Smooth muscle cell (in vitro differentiated cells): Measurements from ENCODE around the gene HSPB3. TPM values are rescaled to one million over a fixed set of nuclear protein-coding genes. Genes with fewer than 3 reads are reported as not detected.

ENCODE experiments used
- DNase-seq: peaks from one replicate; lab custom pipeline; 2025; ENCODE audit not compliant: unreplicated experiment; lab: John Stamatoyannopoulos, UW
- H2AFZ ChIP-seq: fragments of 200-600 bp; sonication (generic); 2 replicates; pipeline ENCODE4 v1.6.0; 2016; ENCODE audit warnings: antibody characterized with exemption, low read depth, mild to moderate bottlenecking
- H3F3A ChIP-seq: fragments of 200-600 bp; sonication (generic); 2 replicates; pipeline ENCODE4 v1.6.0; 2017; ENCODE audit warnings: antibody characterized with exemption, low read depth
- H3K27ac ChIP-seq: fragments of 200-600 bp; sonication (generic); 2 replicates; pipeline ENCODE4 v1.5.1; 2016; ENCODE audit warnings: low read depth, mild to moderate bottlenecking
- H3K27me3 ChIP-seq: fragments of 200-600 bp; sonication (generic); 2 replicates; pipeline ENCODE4 v1.6.1; 2016; ENCODE audit warnings: low read depth, mild to moderate bottlenecking
- H3K36me3 ChIP-seq: fragments of 200-600 bp; sonication (generic); 2 replicates; pipeline ENCODE4 v1.5.1; 2016; ENCODE audit warnings: low read depth
- H3K4me1 ChIP-seq: fragments of 200-600 bp; sonication (generic); 2 replicates; pipeline ENCODE4 v1.5.1; 2016; ENCODE audit warnings: low read depth
- H3K4me2 ChIP-seq: fragments of 200-600 bp; sonication (generic); 2 replicates; pipeline ENCODE4 v1.6.0; 2016; ENCODE audit warnings: mild to moderate bottlenecking
- H3K4me3 ChIP-seq: fragments of 200-600 bp; sonication (generic); 2 replicates; pipeline ENCODE4 v1.5.1; 2016; ENCODE audit warnings: mild to moderate bottlenecking
- H3K79me2 ChIP-seq: fragments of 200-600 bp; sonication (generic); 2 replicates; pipeline ENCODE4 v1.6.0; 2016; ENCODE audit warnings: low read depth, mild to moderate bottlenecking
- H3K9ac ChIP-seq: fragments of 200-600 bp; sonication (generic); 2 replicates; pipeline ENCODE4 v1.6.0; 2016; ENCODE audit warnings: low read depth
- H3K9me3 ChIP-seq: fragments of 200-600 bp; sonication (generic); replicated peaks from 2 replicates; pipeline ENCODE4 v1.5.1; 2016; ENCODE audit warnings: low read depth
- H4K20me1 ChIP-seq: fragments of 200-600 bp; sonication (generic); 2 replicates; pipeline ENCODE4 v1.6.0; 2016; ENCODE audit warnings: low read depth
- WGBS: methylation state at CpG from one replicate; pipeline ENCODE4 v1.1.7; 2016; ENCODE audit warnings: low lambda C conversion rate; 5-methylcytosine and 5-hydroxymethylcytosine counted together
- polyA plus RNA-seq: library from polyadenylated mRNA; unstranded; fragments of >200 nt; fragmentation: Nextera tagmentation; extraction: Ambion mirVana; gene quantifications from 2 replicates; pipeline ENCODE4 v1.2.1, GENCODE V29; 2016
- total RNA-seq: library from RNA; depleted of rRNA; stranded (reverse); fragments of >200 nt; gene quantifications from 2 replicates; pipeline ENCODE4 v1.2.3, GENCODE V29; 2014
- TF ChIP-seq, protein P1 (sequence below): fragments of 200-600 bp; sonication (generic); IDR thresholded peaks from 2 replicates; pipeline ENCODE4 v1.5.1; 2017; ENCODE audit warnings: borderline replicate concordance, mild to moderate bottlenecking, antibody characterized with exemption; ENCODE audit not compliant: insufficient read depth, poor library complexity, severe bottlenecking

HSPB3 gene, protein sequence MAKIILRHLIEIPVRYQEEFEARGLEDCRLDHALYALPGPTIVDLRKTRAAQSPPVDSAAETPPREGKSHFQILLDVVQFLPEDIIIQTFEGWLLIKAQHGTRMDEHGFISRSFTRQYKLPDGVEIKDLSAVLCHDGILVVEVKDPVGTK
- total RNA-seq: 3.1 and 5.5 TPM in 2 replicates
- 1.5 and 2.3 TPM in 2 replicates for polyA plus RNA-seq

DNA sequence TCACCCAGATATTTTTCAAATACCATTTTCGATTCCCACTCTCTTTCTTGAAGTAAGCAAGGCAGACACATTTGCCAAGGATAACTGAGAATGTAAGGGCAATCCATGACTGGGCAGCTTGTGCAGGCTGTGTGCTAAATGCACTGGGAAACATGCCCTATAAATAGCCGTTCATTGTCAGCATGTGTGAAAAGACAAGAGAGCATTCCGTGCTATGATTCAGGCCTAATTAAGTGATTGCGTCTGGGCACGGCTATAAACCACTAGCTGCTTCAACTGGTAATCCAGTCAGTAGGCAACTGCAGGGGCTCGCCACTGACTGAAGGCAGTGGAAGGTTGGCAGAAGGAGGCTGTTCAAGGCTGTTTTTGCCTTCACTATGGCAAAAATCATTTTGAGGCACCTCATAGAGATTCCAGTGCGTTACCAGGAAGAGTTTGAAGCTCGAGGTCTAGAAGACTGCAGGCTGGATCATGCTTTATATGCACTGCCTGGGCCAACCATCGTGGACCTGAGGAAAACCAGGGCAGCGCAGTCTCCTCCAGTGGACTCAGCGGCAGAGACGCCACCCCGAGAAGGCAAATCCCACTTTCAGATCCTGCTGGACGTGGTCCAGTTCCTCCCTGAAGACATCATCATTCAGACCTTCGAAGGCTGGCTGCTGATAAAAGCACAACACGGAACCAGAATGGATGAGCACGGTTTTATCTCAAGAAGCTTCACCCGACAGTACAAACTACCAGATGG is at the start of gene HSPB3:
Gene HSPB3 (plus strand): TSS at position 287 of the 745 bp plus-strand sequence. CDS start 91 bp downstream, at position 378.
- no peak within 1 kb of the TSS for H2AFZ ChIP-seq

DNA sequence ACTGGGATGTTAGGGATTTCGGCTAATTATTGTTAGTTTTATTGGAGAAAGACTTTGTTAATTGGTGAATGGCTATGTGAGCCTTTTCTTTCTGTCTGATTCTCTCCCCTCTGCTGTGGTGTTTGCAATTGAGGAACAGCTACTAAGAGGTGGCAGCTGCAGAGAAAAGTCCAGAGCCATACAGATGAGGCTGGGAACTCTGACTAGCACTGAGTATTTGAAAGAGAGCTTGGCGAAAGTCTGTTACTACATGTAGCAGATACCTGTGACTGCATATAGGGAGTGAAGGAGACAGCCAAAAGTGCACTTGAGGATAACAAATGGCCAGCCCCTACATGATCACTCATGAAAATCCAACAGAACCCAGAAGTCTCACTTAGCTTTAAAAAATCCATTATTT is 44.3 kb upstream of the HSPB3 start:
- no peak overlapping the region for H3K9ac ChIP-seq
- no peaks in the 10 kb centered on the region for H4K20me1 ChIP-seq
- 89% methylated on average over 2 of the region's 2 CpGs for WGBS
- no peaks in the 10 kb centered on the region for H3K9me3 ChIP-seq
- TF ChIP-seq, protein P1, sequence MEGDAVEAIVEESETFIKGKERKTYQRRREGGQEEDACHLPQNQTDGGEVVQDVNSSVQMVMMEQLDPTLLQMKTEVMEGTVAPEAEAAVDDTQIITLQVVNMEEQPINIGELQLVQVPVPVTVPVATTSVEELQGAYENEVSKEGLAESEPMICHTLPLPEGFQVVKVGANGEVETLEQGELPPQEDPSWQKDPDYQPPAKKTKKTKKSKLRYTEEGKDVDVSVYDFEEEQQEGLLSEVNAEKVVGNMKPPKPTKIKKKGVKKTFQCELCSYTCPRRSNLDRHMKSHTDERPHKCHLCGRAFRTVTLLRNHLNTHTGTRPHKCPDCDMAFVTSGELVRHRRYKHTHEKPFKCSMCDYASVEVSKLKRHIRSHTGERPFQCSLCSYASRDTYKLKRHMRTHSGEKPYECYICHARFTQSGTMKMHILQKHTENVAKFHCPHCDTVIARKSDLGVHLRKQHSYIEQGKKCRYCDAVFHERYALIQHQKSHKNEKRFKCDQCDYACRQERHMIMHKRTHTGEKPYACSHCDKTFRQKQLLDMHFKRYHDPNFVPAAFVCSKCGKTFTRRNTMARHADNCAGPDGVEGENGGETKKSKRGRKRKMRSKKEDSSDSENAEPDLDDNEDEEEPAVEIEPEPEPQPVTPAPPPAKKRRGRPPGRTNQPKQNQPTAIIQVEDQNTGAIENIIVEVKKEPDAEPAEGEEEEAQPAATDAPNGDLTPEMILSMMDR: no peak
- DNase-seq: no peak
- no peaks in the 10 kb centered on the region for H3K79me2 ChIP-seq
- no peaks in the 10 kb centered on the region for H3K36me3 ChIP-seq
- H3K27ac ChIP-seq: no peak overlapping the region
- no peaks in the 10 kb centered on the region for H3K4me1 ChIP-seq
- no peaks in the 10 kb centered on the region for H3F3A ChIP-seq
- no peaks in the 10 kb centered on the region for H3K27me3 ChIP-seq
- no peak overlapping the region for H3K4me3 ChIP-seq
- H2AFZ ChIP-seq: no peak overlapping the region
- H3K4me2 ChIP-seq: no peak overlapping the region

More for the DNA sequence above, at the start of gene HSPB3:
- Histone ChIP-seq H3K27ac (peak within 1 kb of the TSS; percentile 65), H3K79me2 (no peaks in the 10 kb centered on the region), H4K20me1 (no peaks in the 10 kb centered on the region), H3F3A (peaks cover 9% of the 10 kb centered on the region), H3K9ac (peak within 1 kb of the TSS; percentile 14), H3K4me3 (no peak within 1 kb of the TSS), H3K27me3 (no peaks in the 10 kb centered on the region), H3K9me3 (no peaks in the 10 kb centered on the region), H3K4me2 (peak within 1 kb of the TSS; percentile 68), H3K4me1 (peaks cover 5% of the 10 kb centered on the region), H3K36me3 (no peaks in the 10 kb centered on the region)
- TF ChIP-seq, protein P1: no peak
- 41% methylated on average over 18 of the region's 18 CpGs for WGBS
- DNase-seq: peak; percentile 40

DNA sequence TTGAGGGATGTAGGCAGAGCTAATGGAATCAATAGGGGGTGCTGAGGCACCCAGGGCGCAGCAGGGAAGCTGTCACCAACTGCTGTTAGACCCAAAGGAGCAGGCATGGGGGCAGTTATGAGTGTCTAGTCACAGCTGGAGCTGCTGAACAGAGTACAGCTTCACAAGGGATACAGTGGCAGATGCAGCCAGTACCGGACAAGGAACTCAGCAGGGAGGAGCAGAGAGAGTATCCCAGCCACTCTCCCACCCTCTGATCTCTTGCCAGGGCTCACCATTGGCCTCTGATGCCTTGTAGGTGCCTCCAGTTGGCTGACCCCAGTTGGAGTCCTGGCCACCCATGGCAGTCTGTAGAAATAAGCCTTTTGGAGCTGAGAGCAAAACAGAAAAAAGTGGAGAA is 42.6 kb upstream of the HSPB3 start:
- H3F3A ChIP-seq: no peaks in the 10 kb centered on the region
- no peak overlapping the region for H3K27ac ChIP-seq
- no peak overlapping the region for H2AFZ ChIP-seq
- no peaks in the 10 kb centered on the region for H3K27me3 ChIP-seq
- no peak for DNase-seq
- no peaks in the 10 kb centered on the region for H3K4me1 ChIP-seq
- TF ChIP-seq, protein P1: no peak
- no peak overlapping the region for H3K4me2 ChIP-seq
- H3K36me3 ChIP-seq: no peaks in the 10 kb centered on the region
- no peak overlapping the region for H3K4me3 ChIP-seq
- H4K20me1 ChIP-seq: no peaks in the 10 kb centered on the region
- no peaks in the 10 kb centered on the region for H3K9me3 ChIP-seq
- no peak overlapping the region for H3K9ac ChIP-seq
- H3K79me2 ChIP-seq: no peaks in the 10 kb centered on the region
- 91% methylated on average over 2 of the region's 2 CpGs for WGBS
